Osteoblast (primary cell): ENCODE data around the gene CCDC85B. TPM values are rescaled to one million over a fixed set of nuclear protein-coding genes. Genes with fewer than 3 reads are reported as not detected.

Experiments used
- DNase-seq: peaks from one replicate; pipeline ENCODE4 v3.0.0; 2011; ENCODE audit warnings: low spot score, mixed read lengths; ENCODE audit not compliant: insufficient read length; ENCODE audit errors: missing footprints
- H2AFZ ChIP-seq: 2 replicates; pipeline ENCODE4 v1.6.0; 2011; ENCODE audit warnings: mild to moderate bottlenecking, low read length
- H3K27ac ChIP-seq: 2 replicates; pipeline ENCODE4 v1.5.1; 2011; ENCODE audit warnings: mild to moderate bottlenecking, low read depth, low read length, moderate library complexity
- H3K27me3 ChIP-seq: 2 replicates; pipeline ENCODE4 v1.6.0; 2012; ENCODE audit warnings: mild to moderate bottlenecking, control low read depth, inconsistent platforms, low read length, moderate library complexity; ENCODE audit not compliant: insufficient read depth
- H3K36me3 ChIP-seq: 2 replicates; pipeline ENCODE4 v1.5.1; 2011; ENCODE audit warnings: mild to moderate bottlenecking, low read length, control low read depth, moderate library complexity; ENCODE audit not compliant: insufficient read depth
- H3K4me1 ChIP-seq: 2 replicates; pipeline ENCODE4 v1.5.1; 2011; ENCODE audit warnings: mild to moderate bottlenecking, low read length, control low read depth, moderate library complexity; ENCODE audit not compliant: insufficient read depth
- H3K4me2 ChIP-seq: 2 replicates; pipeline ENCODE4 v1.6.0; 2011; ENCODE audit warnings: mild to moderate bottlenecking, low read length; ENCODE audit not compliant: insufficient read depth
- H3K4me3 ChIP-seq: fragments of 200-600 bp; sonication (generic); 3 replicates; pipeline ENCODE4 v1.5.1; 2012; ENCODE audit warnings: mild to moderate bottlenecking, low read length, inconsistent platforms; ENCODE audit not compliant: insufficient read depth
- H3K79me2 ChIP-seq: 2 replicates; pipeline ENCODE4 v1.6.0; 2012; ENCODE audit warnings: mild to moderate bottlenecking, low read length, control low read depth, inconsistent platforms; ENCODE audit not compliant: insufficient read depth
- H3K9me3 ChIP-seq: 2 replicates; pipeline ENCODE4 v1.5.1; 2011; ENCODE audit warnings: low read depth, low read length, control low read depth
- H4K20me1 ChIP-seq: 2 replicates; pipeline ENCODE4 v1.6.0; 2012; ENCODE audit warnings: mild to moderate bottlenecking, low read length, control low read depth; ENCODE audit not compliant: insufficient read depth
- total RNA-seq: library from RNA; depleted of rRNA; stranded (reverse); fragments of >200 nt; gene quantifications from 2 replicates; pipeline ENCODE4 v1.2.3, GENCODE V29; 2012
- TF ChIP-seq, protein P1 (sequence below): IDR thresholded peaks from 2 replicates; pipeline ENCODE4 v1.5.1; 2011; ENCODE audit warnings: mild to moderate bottlenecking, low read depth, low read length, moderate library complexity; ENCODE audit errors: extremely low read depth

CCDC85B gene
- total RNA-seq, 1 donor = 47.0 TPM

DNA sequence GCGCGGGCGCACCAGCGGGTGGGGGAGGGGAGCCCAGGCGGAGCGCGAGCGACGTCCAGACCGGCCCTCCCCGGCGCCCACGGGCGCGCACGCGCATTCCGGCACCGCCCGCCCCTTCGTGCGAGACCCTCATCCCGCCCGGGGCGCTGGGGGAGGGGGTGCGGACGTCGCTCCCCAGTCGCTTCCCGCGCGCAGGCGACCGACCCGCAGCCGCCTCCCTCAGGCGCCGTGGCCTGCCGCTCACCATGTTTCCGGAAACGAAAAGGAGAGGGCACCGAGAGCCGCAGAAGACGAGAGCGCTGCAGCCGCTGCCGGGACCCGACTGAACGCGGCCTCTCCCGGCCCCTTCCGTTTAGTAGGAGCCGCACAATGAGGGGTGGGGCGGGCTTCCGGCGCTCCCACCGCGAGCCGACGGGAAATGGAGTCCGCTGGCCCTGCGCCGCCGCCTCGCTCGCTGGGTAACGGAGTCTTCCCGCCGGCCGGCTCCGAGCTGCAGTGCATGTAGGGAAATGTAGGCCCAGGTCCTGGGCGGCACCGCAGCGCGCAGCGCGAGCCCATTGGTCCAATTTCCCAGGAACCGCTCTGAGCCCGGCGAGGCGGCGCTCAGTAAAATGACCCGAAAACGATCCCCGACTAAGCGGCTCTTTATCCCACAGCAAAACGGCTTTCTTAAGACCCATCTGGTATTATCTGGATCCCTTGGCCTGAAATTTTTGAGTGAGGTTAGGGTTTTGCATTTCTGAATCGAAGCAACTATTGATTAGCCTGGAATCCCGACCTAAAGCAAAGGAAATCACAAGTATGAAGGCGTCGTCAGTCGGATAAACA is 32.4 kb upstream of the CCDC85B start, which contains the start of gene CFL1:
TSS of gene CFL1 (minus strand) at position 328 of the 828 bp plus-strand sequence. CDS start at position 247, 81 bp downstream.
- Histone ChIP-seq H3K4me1 (peaks cover 45% of the 10 kb centered on the region), H4K20me1 (peaks cover 44% of the 10 kb centered on the region), H2AFZ (peak within 1 kb of the TSS; percentile 70), H3K9me3 (no peaks in the 10 kb centered on the region), H3K27ac (peak within 1 kb of the TSS; percentile 82), H3K4me3 (peak within 1 kb of the TSS; percentile 99), H3K27me3 (no peaks in the 10 kb centered on the region), H3K79me2 (peaks cover 74% of the 10 kb centered on the region), H3K4me2 (peak within 1 kb of the TSS; percentile 99), H3K36me3 (peaks cover 51% of the 10 kb centered on the region)
- TF ChIP-seq, protein P1, sequence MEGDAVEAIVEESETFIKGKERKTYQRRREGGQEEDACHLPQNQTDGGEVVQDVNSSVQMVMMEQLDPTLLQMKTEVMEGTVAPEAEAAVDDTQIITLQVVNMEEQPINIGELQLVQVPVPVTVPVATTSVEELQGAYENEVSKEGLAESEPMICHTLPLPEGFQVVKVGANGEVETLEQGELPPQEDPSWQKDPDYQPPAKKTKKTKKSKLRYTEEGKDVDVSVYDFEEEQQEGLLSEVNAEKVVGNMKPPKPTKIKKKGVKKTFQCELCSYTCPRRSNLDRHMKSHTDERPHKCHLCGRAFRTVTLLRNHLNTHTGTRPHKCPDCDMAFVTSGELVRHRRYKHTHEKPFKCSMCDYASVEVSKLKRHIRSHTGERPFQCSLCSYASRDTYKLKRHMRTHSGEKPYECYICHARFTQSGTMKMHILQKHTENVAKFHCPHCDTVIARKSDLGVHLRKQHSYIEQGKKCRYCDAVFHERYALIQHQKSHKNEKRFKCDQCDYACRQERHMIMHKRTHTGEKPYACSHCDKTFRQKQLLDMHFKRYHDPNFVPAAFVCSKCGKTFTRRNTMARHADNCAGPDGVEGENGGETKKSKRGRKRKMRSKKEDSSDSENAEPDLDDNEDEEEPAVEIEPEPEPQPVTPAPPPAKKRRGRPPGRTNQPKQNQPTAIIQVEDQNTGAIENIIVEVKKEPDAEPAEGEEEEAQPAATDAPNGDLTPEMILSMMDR = no peak
- peak; percentile 99 for DNase-seq

DNA sequence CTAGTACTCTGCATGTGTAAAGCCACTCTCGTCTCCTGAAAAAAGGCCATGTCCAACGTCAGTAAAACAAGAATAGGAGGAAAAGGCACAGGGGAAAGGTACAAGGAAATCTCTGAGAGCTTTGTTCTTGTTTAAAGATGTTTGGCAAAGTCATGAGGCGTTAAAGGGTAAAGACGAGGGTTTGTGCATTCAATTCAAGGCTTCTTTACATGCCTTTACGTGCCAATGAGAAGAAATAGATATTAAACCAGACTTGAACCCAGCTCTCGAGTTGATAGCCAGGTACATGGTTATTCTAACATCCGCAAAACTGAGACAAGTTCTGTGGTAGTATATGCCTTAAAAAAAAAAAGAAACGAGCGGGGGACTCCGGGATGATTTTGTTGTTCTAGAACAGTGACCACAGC is 31.8 kb upstream of the CCDC85B start:
- no peaks in the 10 kb centered on the region for H3K9me3 ChIP-seq
- H3K4me3 ChIP-seq = peak overlapping the region; percentile 99
- TF ChIP-seq, protein P1 = no peak
- peaks cover 41% of the 10 kb centered on the region for H4K20me1 ChIP-seq
- H3K27me3 ChIP-seq = no peaks in the 10 kb centered on the region
- H3K27ac ChIP-seq = peak overlapping the region; percentile 82
- peak overlapping the region; percentile 99 for H3K4me2 ChIP-seq
- H3K79me2 ChIP-seq = peaks cover 72% of the 10 kb centered on the region
- H2AFZ ChIP-seq = peak overlapping the region; percentile 69
- peaks cover 50% of the 10 kb centered on the region for H3K36me3 ChIP-seq
- DNase-seq = no peak
- H3K4me1 ChIP-seq = peaks cover 45% of the 10 kb centered on the region

DNA sequence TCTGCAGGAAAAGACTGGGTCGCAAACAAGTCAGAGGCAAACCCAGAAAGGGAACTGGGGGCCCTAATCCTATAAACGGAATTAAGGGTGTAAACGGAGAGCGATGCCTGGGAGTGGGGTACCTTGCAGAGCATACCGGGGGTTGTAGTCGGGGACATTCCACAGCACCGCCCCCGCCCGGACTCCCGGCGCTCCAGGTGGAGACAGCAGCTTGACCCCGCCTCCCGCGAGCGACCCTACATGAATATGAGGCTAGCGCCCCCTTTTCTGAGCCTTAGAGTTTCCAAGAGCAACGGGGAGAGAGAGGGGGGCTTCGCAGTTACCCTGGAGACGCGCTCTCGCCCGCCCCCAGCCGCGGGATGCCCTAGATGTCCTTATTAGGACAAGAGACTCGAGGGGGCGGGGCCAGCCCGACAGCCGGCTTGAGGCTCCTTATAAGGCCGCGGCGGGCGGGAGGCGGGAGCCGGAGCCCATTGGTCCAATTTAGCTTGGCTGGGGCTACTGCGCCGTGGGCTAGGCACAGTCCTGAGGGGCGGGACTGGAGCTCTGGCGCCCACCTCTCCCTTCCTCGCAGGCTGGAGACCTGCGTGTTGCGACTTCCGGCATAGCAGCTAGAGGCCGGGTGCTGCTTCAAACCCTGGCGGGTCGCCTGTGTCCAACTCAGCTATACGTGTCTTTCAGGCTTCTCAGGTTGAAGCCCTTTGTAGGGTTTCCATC is 31.2 kb upstream of the CCDC85B start:
- Histone ChIP-seq H3K36me3 (peaks cover 50% of the 10 kb centered on the region), H3K79me2 (peaks cover 67% of the 10 kb centered on the region), H3K9me3 (no peaks in the 10 kb centered on the region), H4K20me1 (peaks cover 36% of the 10 kb centered on the region), H3K4me2 (peak overlapping the region; percentile 99), H3K4me1 (peaks cover 45% of the 10 kb centered on the region), H3K27me3 (no peaks in the 10 kb centered on the region), H2AFZ (peak overlapping the region; percentile 64), H3K4me3 (peak overlapping the region; percentile 99), H3K27ac (peak overlapping the region; percentile 82)
- TF ChIP-seq, protein P1 = no peak
- DNase-seq = peak; percentile 99
